ENCODE results near the gene VSX1.

GRCh38 chr20:25035921-25036320 lies 46.0 kb downstream of the VSX1 start:
- TF ChIP-seq CTCF (IDR thresholded peaks at IDR 0.05; ENCODE audit: poor library complexity, severe bottlenecking) = no peak
- no peak for TF ChIP-seq EP300 (conservative IDR thresholded peaks at IDR 0.05; ENCODE audit: poor library complexity, severe bottlenecking)
- TF ChIP-seq EZH2 (IDR thresholded peaks at IDR 0.05; ENCODE audit: borderline replicate concordance, insufficient read depth, low read length, poor library complexity, severe bottlenecking) = no peak
- no peak for TF ChIP-seq MXI1 (conservative IDR thresholded peaks at IDR 0.05; ENCODE audit: poor library complexity, severe bottlenecking)
- TF ChIP-seq RAD21 (conservative IDR thresholded peaks at IDR 0.05) = no peak
- no peak for TF ChIP-seq POLR2AphosphoS5 (IDR thresholded peaks at IDR 0.05)
- no peak for TF ChIP-seq TAF1 (IDR thresholded peaks at IDR 0.05; ENCODE audit: low read depth)
